ENCODE data around the gene DNASE1L1. TPM values are rescaled to one million over a fixed set of nuclear protein-coding genes. Genes with fewer than 3 reads are reported as not detected.

Gene DNASE1L1
- total RNA-seq, 4 donors from 2014 or later = 21.7 to 41.4 (median 32.1) TPM

GRCh38 chrX:154441564-154441963 is 32.5 kb upstream of the DNASE1L1 start:
- intact Hi-C loops (cut with DNase I) = no loop called here
- H3K9me3 ChIP-seq = no peaks in the 10 kb centered on the region
- no peak for TF ChIP-seq POLR2A (IDR thresholded peaks at IDR 0.05)
- TF ChIP-seq CTCF (IDR thresholded peaks at IDR 0.05) = no peak
- peaks cover 0 to 46% (median 5%) of the 10 kb centered on the region in 3 donors for H3K36me3 ChIP-seq
- no peak overlapping the region for H3K27ac ChIP-seq
- peaks cover 7 to 55% (median 18%) of the 10 kb centered on the region in 3 donors for H3K4me1 ChIP-seq
- 85% methylated on average over 9 of the region's 11 CpGs; no CpG with 5 or more reads in 1 of the 2 donors for WGBS, 2 donors
- DNase-seq = no peak
- no peak overlapping the region for H3K4me3 ChIP-seq
- H3K27me3 ChIP-seq = no peaks in the 10 kb centered on the region

- H3K4me3 ChIP-seq = no peak overlapping the region
- peaks cover 2 to 47% (median 5%) of the 10 kb centered on the region in 3 donors for H3K36me3 ChIP-seq
- H3K4me1 ChIP-seq = peaks cover 7 to 60% (median 18%) of the 10 kb centered on the region in 3 donors
- no peak for DNase-seq
- H3K9me3 ChIP-seq = no peaks in the 10 kb centered on the region
- H3K27me3 ChIP-seq = no peaks in the 10 kb centered on the region
- no peak overlapping the region for H3K27ac ChIP-seq
- intact Hi-C loops (cut with DNase I) = no loop called here
- TF ChIP-seq POLR2A (IDR thresholded peaks at IDR 0.05) = no peak
- no peak for TF ChIP-seq CTCF (IDR thresholded peaks at IDR 0.05)
- no CpG with 5 or more reads among the region's 17 CpGs for WGBS, 2 donors
Observed at GRCh38 chrX:154440623-154441357, 31.7 kb upstream of the DNASE1L1 start.

DNA sequence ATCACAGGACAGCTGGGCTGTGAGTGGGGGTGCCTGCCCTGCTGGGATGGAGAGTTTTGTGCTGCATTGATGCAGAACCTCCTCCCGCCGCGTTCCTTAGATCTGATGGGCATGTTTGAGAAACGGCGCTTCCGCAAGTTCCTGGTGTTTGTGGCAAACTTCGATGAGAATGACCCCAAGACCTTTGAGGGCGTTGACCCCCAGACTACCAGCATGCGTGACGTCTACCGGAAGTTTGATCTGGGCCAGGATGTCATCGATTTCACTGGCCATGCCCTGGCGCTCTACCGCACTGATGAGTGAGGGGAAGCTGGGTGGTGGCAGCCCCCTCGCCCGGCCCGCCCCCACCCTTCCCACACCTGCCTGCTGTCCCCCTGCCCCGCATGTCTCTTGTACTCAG is 30.8 kb upstream of the DNASE1L1 start:
- H3K4me3 ChIP-seq = no peak overlapping the region
- no peak for DNase-seq
- peaks cover 7 to 51% (median 14%) of the 10 kb centered on the region in 3 donors for H3K4me1 ChIP-seq
- H3K27me3 ChIP-seq = no peaks in the 10 kb centered on the region
- TF ChIP-seq POLR2A (IDR thresholded peaks at IDR 0.05) = no peak
- no peaks in the 10 kb centered on the region for H3K9me3 ChIP-seq
- peaks cover 5 to 56% (median 8%) of the 10 kb centered on the region in 3 donors for H3K36me3 ChIP-seq
- intact Hi-C loops (cut with DNase I) = no loop called here
- 86% methylated on average over 18 of the region's 18 CpGs; no CpG with 5 or more reads in 1 of the 2 donors for WGBS, 2 donors
- H3K27ac ChIP-seq = no peak overlapping the region

DNA sequence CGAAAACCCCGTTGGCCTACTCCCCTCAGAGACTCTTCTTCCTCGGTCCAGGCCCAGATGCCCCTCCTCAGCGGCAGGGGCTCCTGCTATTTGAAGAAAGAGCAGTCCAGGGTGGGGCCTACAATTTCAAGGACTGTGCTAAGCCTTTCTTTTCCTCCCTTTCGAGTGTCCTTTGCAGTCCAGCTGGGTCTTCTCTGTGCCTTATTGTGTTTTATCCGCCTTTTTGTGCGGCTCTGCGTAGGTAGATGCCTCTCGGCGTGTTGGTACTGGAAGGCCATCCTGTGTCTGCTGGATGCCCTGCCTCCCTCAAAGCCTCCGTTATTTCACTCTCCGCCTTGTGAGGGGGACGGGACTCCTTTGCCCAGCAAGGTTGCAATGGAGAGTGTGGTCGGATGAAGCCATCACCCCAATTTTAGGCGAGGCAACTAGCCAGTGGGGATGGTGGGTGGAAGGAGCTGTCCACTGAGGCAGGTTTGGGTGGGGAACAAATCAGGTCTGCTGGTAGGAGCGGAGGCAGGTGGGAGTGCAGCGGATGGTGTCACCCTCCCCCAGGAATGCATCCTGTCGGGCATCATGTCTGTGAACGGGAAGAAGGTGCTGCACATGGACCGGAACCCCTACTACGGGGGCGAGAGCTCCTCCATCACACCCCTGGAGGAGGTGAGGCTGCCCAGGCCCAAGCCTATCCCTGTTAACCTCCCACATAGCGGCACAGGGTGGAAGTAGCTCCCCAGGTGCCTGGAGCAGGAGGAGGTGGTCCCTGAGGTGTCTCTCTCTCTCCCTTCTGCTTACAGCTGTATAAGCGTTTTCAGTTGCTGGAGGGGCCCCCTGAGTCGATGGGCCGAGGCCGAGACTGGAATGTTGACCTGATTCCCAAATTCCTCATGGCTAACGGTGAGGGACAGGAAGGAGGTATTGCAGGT is 29.2 kb upstream of the DNASE1L1 start:
- intact Hi-C loops (cut with DNase I) = no loop called here
- H3K4me3 ChIP-seq = peak overlapping the region; percentile 60 to 80 (median 71)
- H3K27me3 ChIP-seq = no peaks in the 10 kb centered on the region
- no peaks in the 10 kb centered on the region for H3K9me3 ChIP-seq
- H3K4me1 ChIP-seq = peaks cover 7 to 40% (median 7%) of the 10 kb centered on the region in 3 donors
- WGBS, 2 donors = 34 to 59% methylated on average over 10 to 22 of the region's 28 CpGs
- TF ChIP-seq POLR2A (IDR thresholded peaks at IDR 0.05) = no peak
- no peak for TF ChIP-seq CTCF (IDR thresholded peaks at IDR 0.05)
- peaks cover 5 to 72% (median 8%) of the 10 kb centered on the region in 3 donors for H3K36me3 ChIP-seq
- peak overlapping the region in 3 of 4 donors; percentile 80 to 96 (median 94) for H3K27ac ChIP-seq
- DNase-seq = no peak

DNA sequence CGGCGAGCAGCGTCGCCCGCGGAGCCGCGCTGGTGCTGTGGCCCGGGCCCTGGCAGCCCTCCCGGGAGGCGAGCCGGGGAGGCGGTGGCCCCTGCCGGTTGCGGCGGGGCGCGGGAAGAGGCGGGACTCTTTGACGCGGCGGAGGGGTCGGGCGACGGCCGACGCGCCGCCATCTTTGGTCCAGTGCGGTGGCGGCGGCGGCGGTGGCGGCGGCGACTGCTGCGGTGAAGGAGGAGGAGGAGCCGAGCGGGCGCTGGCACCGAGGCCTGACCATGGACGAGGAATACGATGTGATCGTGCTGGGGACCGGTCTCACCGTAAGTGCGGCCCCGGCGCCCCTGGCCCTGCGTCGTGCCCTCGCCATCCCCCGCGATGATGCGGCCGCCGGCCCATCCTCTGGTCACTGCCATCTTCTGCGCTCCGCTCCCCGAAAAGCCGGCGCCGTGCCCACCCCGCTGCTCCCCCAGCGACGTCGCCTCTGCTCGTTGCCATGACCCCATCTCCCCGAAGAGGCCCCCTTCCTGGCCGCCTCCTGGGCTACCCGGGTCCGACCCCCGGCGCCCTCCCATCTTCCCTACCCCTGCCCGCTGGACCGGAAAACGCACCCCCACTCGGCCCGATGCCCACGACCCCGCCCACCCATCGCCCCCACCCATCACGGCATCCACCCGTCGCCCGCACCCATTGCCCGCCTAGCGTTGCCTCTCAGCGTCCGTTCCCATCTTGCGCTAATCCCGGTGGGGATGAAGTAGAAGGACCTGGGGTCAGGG is 28.1 kb upstream of the DNASE1L1 start, which contains the start of gene GDI1:
Gene GDI1, plus strand, starts transcription at position 172 of the 770 bp plus-strand sequence. Its CDS starts 101 bp downstream, at position 273.
- no peaks in the 10 kb centered on the region for H3K27me3 ChIP-seq
- TF ChIP-seq CTCF (IDR thresholded peaks at IDR 0.05) (no peak), POLR2A (IDR thresholded peaks at IDR 0.05) (peak in 2 of 4 donors; percentile 35 to 70)
- H3K36me3 ChIP-seq = peaks cover 8 to 74% (median 8%) of the 10 kb centered on the region in 3 donors
- 0 to 71% methylated on average over 6 to 20 of the region's 93 CpGs for WGBS, 2 donors
- H3K27ac ChIP-seq = peak within 1 kb of the TSS; percentile 80 to 96 (median 91)
- intact Hi-C loops (cut with DNase I) = no loop called here
- peaks cover 6 to 30% (median 7%) of the 10 kb centered on the region in 3 donors for H3K4me1 ChIP-seq
- H3K9me3 ChIP-seq = no peaks in the 10 kb centered on the region
- DNase-seq = no peak
- H3K4me3 ChIP-seq = peak within 1 kb of the TSS; percentile 60 to 80 (median 71)

Measured in esophagus squamous epithelium (tissue), 5 donors.